Lower lobe of right lung (tissue), 2 donors: ENCODE data around the gene ENO4. TPM values are rescaled to one million over a fixed set of nuclear protein-coding genes. Genes with fewer than 3 reads are reported as not detected.

Experiments used
- ATAC-seq, 2 donors: fragments of 200-7000 bp; cut with Tn5 transposase; one replicate each; pipeline ENCODE4 v1.9.1; 2020 to 2022; ENCODE audit warnings: mild to moderate bottlenecking in 2 of 2, moderate library complexity in 2 of 2
- DNase-seq: peaks from one replicate; pipeline ENCODE4 v3.0.0-alpha.2; 2020
- H3K27ac ChIP-seq: fragments of 200-600 bp; one replicate; pipeline ENCODE4 v1.8.0; 2022
- H3K27me3 ChIP-seq: fragments of 200-600 bp; one replicate; pipeline ENCODE4 v1.8.0; 2022; ENCODE audit warnings: low read depth
- H3K36me3 ChIP-seq: fragments of 200-600 bp; one replicate; pipeline ENCODE4 v1.8.0; 2022; ENCODE audit warnings: mild to moderate bottlenecking
- H3K4me1 ChIP-seq: fragments of 200-600 bp; one replicate; pipeline ENCODE4 v1.8.0; 2022
- H3K4me3 ChIP-seq: fragments of 200-600 bp; one replicate; pipeline ENCODE4 v1.8.0; 2022; ENCODE audit warnings: mild to moderate bottlenecking
- H3K9me3 ChIP-seq: fragments of 200-600 bp; one replicate; pipeline ENCODE4 v1.8.0; 2022
- CTCF ChIP-seq: fragments of 200-600 bp; IDR thresholded peaks from one replicate; pipeline ENCODE4 v1.8.0; 2022; ENCODE audit warnings: antibody characterized with exemption, mild to moderate bottlenecking
- intact Hi-C: fragments of 100-400 bp; cut with DNase I; formaldehyde crosslinking; loops from one replicate; pipeline ENCODE4 v1.11.0; 2022
- total RNA-seq: library from RNA; stranded (reverse); fragmentation: NEBNext Ultra II Directional; extraction: Animal tissue kit (Norgen Biotek cat#: 25700); gene quantifications from one replicate; pipeline ENCODE4 v1.2.1, GENCODE V29; 2021
- donor health status: DM: no; HTN: yes; CAD: no; lungs with severe emphysema.

Gene ENO4
- total RNA-seq, 1 donor from 2014 or later: 1.9 TPM

GRCh38 chr10:116879817-116880216 lies 30.5 kb downstream of the ENO4 start:
- DNase-seq: no peak
- Histone ChIP-seq H3K36me3 (no peaks in the 10 kb centered on the region), H3K9me3 (no peaks in the 10 kb centered on the region), H3K4me3 (no peak overlapping the region), H3K4me1 (no peaks in the 10 kb centered on the region), H3K27ac (no peak overlapping the region), H3K27me3 (no peaks in the 10 kb centered on the region)
- intact Hi-C loops: no loop called here
- TF ChIP-seq CTCF: no peak
- no peak for ATAC-seq

GRCh38 chr10:116880716-116881482 lies 31.6 kb downstream of the ENO4 start:
- DNase-seq: no peak
- no peaks in the 10 kb centered on the region for H3K4me1 ChIP-seq
- no peak for ATAC-seq
- H3K27ac ChIP-seq: no peak overlapping the region
- intact Hi-C loops: no loop called here
- no peak for TF ChIP-seq CTCF
- no peaks in the 10 kb centered on the region for H3K9me3 ChIP-seq
- H3K36me3 ChIP-seq: peaks cover 7% of the 10 kb centered on the region
- H3K4me3 ChIP-seq: no peak overlapping the region
- no peaks in the 10 kb centered on the region for H3K27me3 ChIP-seq

- TF ChIP-seq CTCF: no peak
- Histone ChIP-seq H3K4me3 (no peak overlapping the region), H3K36me3 (peaks cover 7% of the 10 kb centered on the region), H3K9me3 (no peaks in the 10 kb centered on the region), H3K4me1 (no peaks in the 10 kb centered on the region), H3K27me3 (no peaks in the 10 kb centered on the region), H3K27ac (no peak overlapping the region)
- ATAC-seq: no peak
- intact Hi-C loops: no loop called here
- no peak for DNase-seq
Observed at GRCh38 chr10:116882639-116883038, 33.3 kb downstream of the ENO4 start.

- no peak for TF ChIP-seq CTCF
- no peak for ATAC-seq
- peaks cover 10% of the 10 kb centered on the region for H3K4me1 ChIP-seq
- H3K4me3 ChIP-seq: no peak overlapping the region
- H3K9me3 ChIP-seq: no peaks in the 10 kb centered on the region
- no peak overlapping the region for H3K27ac ChIP-seq
- DNase-seq: no peak
- H3K36me3 ChIP-seq: peaks cover 7% of the 10 kb centered on the region
- intact Hi-C loops: no loop called here
- H3K27me3 ChIP-seq: no peaks in the 10 kb centered on the region
Observed at GRCh38 chr10:116886772-116887171, 37.5 kb downstream of the ENO4 start.

- DNase-seq (peak; percentile 59), ATAC-seq (peak; percentile 85 to 91)
- Histone ChIP-seq H3K36me3 (peaks cover 7% of the 10 kb centered on the region), H3K4me1 (peaks cover 16% of the 10 kb centered on the region), H3K27ac (no peak overlapping the region), H3K4me3 (no peak overlapping the region), H3K27me3 (no peaks in the 10 kb centered on the region), H3K9me3 (no peaks in the 10 kb centered on the region)
- intact Hi-C loops: no loop called here
- TF ChIP-seq CTCF: no peak
Observed at GRCh38 chr10:116888380-116889055, 39.2 kb downstream of the ENO4 start.
